ENCODE data around the gene MIS18BP1. TPM values are rescaled to one million over a fixed set of nuclear protein-coding genes. Genes with fewer than 3 reads are reported as not detected.

Gene MIS18BP1
- total and polyA plus RNA-seq, 2 of the 4 experiments (the other 2 are of a cell fraction) = 10.6 to 18.6 TPM

DNA sequence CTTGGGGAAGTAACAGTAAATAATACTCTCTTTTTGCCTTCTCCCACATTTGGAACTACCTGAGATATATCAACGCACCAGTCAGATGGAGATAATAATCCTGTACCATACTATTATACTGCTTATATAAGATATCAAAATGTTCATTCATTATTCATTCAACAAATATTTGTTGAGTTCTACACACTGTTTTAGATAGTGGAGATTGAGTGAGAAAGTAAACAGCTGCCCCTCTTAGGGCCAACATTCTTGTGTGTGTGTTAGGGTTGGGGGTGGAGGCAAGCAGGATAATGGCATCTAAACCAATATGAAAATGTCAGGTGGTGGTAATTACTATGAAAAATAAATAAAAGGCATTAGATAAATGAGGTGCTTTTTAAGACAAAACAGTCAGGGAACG is 14.0 kb downstream of the MIS18BP1 start:
- Histone ChIP-seq H3K4me2 (ENCODE audit: low read depth, low read length) (no peak overlapping the region), H3K79me1 (ENCODE audit: low read depth in 1 of 2, low read length in 2 of 2) (peaks cover 24% of the 10 kb centered on the region in 2 experiments; a peak in 3 of 4 replicates)
- no peak for ATAC-seq (ENCODE audit: low read depth)

More for the DNA sequence above, 14.0 kb downstream of the MIS18BP1 start:
- no peak overlapping the region for H3K9ac ChIP-seq (ENCODE audit: low read depth, low read length)
- TF ChIP-seq, protein P1, sequence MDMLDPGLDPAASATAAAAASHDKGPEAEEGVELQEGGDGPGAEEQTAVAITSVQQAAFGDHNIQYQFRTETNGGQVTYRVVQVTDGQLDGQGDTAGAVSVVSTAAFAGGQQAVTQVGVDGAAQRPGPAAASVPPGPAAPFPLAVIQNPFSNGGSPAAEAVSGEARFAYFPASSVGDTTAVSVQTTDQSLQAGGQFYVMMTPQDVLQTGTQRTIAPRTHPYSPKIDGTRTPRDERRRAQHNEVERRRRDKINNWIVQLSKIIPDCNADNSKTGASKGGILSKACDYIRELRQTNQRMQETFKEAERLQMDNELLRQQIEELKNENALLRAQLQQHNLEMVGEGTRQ (IDR thresholded peaks at IDR 0.05; ENCODE audit: low read depth, low read length) = no peak
- no peak for TF ChIP-seq CTCF (conservative IDR thresholded peaks at IDR 0.05; ENCODE audit: low read depth, low read length)
- TF ChIP-seq CHD1 (IDR thresholded peaks at IDR 0.05; ENCODE audit: low read depth, low read length) = no peak
- TF ChIP-seq MXI1 (IDR thresholded peaks at IDR 0.05; ENCODE audit: borderline replicate concordance, low read depth, low read length) = no peak
- TF ChIP-seq CEBPB (IDR thresholded peaks at IDR 0.05; ENCODE audit: low read depth, low read length) = no peak
- no peak for TF ChIP-seq MAFK (IDR thresholded peaks at IDR 0.05; ENCODE audit: low read depth, low read length)
- no peak for TF ChIP-seq NFE2L2 (IDR thresholded peaks at IDR 0.05; ENCODE audit: low read depth, low read length)
- no peak for TF ChIP-seq POLR2A (IDR thresholded peaks at IDR 0.05; ENCODE audit: low read depth, low read length)
- TF ChIP-seq FOS (IDR thresholded peaks at IDR 0.05; ENCODE audit: low read depth, low read length) = no peak
- no peak for TF ChIP-seq MAZ (IDR thresholded peaks at IDR 0.05; ENCODE audit: borderline replicate concordance, low read depth, low read length)
- TF ChIP-seq, protein P2, sequence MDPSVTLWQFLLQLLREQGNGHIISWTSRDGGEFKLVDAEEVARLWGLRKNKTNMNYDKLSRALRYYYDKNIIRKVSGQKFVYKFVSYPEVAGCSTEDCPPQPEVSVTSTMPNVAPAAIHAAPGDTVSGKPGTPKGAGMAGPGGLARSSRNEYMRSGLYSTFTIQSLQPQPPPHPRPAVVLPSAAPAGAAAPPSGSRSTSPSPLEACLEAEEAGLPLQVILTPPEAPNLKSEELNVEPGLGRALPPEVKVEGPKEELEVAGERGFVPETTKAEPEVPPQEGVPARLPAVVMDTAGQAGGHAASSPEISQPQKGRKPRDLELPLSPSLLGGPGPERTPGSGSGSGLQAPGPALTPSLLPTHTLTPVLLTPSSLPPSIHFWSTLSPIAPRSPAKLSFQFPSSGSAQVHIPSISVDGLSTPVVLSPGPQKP (IDR thresholded peaks at IDR 0.05; ENCODE audit: borderline replicate concordance, low read depth, low read length) = no peak
- no peak for TF ChIP-seq SMC3 (IDR thresholded peaks at IDR 0.05; ENCODE audit: low read depth, low read length)
- no peak for TF ChIP-seq RCOR1 (IDR thresholded peaks at IDR 0.05; ENCODE audit: insufficient replicate concordance, low read length)
- TF ChIP-seq RFX5 (IDR thresholded peaks at IDR 0.05; ENCODE audit: low read depth, low read length) = no peak
- TF ChIP-seq RAD21 (IDR thresholded peaks at IDR 0.05; ENCODE audit: low read length) = no peak
- no peak for TF ChIP-seq BHLHE40 (IDR thresholded peaks at IDR 0.05; ENCODE audit: low read depth, low read length)
- H3K9me3 ChIP-seq (ENCODE audit: control insufficient read depth, insufficient read depth, low read length) = no peaks in the 10 kb centered on the region
- no peak overlapping the region for H2BK120ac ChIP-seq (ENCODE audit: low read depth, low read length)
- CTCF ChIA-PET = interaction anchor here (1.1 kb wide), 1 partner anchor 9 kb away, joined by 8 read pairs; no protein-coding TSS in a partner anchor
- in situ Hi-C loops (cut with MboI; ENCODE audit: low sequenced_read_pairs) = no loop called here
- H3K23ac ChIP-seq (ENCODE audit: low read depth, low read length) = no peak overlapping the region
- no peak overlapping the region for H3K4ac ChIP-seq (ENCODE audit: low read depth, low read length)
- H2BK15ac ChIP-seq (ENCODE audit: low read depth, low read length) = no peak overlapping the region
- H3K56ac ChIP-seq (ENCODE audit: extremely low read depth, insufficient read depth, low read length) = no peak overlapping the region
- H3K4me3 ChIP-seq (ENCODE audit: insufficient read depth, low read depth, low read length) = no peak overlapping the region
- POLR2A ChIA-PET (ENCODE audit: unreplicated experiment) = no interaction called here
- H4K8ac ChIP-seq (ENCODE audit: low read depth in 2 of 2, low read length in 2 of 2) = no peak overlapping the region
- H3K9me1 ChIP-seq (ENCODE audit: insufficient read depth, low read length) = no peaks in the 10 kb centered on the region; the same call in 1 of the 2 replicates
- no TSS peak for BruUV-seq (replicated peaks)
- no peak overlapping the region for H2AFZ ChIP-seq (replicated peaks; ENCODE audit: low read length, poor library complexity)
- peaks cover 4% of the 10 kb centered on the region; the same call in 1 of the 2 replicates for H3K36me3 ChIP-seq (ENCODE audit: control insufficient read depth, insufficient read depth, low read length)
- no peak for DNase-seq
- no peaks in the 10 kb centered on the region for H3K4me1 ChIP-seq (ENCODE audit: control insufficient read depth, insufficient read depth, low read length)
- H3K27ac ChIP-seq (ENCODE audit: insufficient read depth, low read length) = no peak overlapping the region
- no peak overlapping the region for H2BK20ac ChIP-seq (ENCODE audit: low read depth, low read length)
- H2BK5ac ChIP-seq (ENCODE audit: low read depth, low read length, poor library complexity, severe bottlenecking) = no peak overlapping the region
- 20% methylated on average over 1 of the region's 2 CpGs; no CpG with 5 or more reads in 1 of the 2 experiments for WGBS, 2 experiments (ENCODE audit: extremely low coverage in 2 of 2, insufficient read length in 1 of 2)
- intact Hi-C loops (cut with micrococcal nuclease) = no loop called here
- dilution Hi-C loops (cut with HindIII; ENCODE audit: low sequenced_read_pairs, unreplicated experiment) = no loop called here
- no peak overlapping the region for H4K5ac ChIP-seq (ENCODE audit: low read depth, low read length)
- H4K20me1 ChIP-seq (ENCODE audit: insufficient read depth, low read length) = no peaks in the 10 kb centered on the region
- no peak overlapping the region for H4K91ac ChIP-seq (ENCODE audit: insufficient read depth, low read depth, low read length)
- no peak overlapping the region for H2AK9ac ChIP-seq (replicated peaks; ENCODE audit: low read depth, low read length, poor library complexity)
- no peak overlapping the region for H3K18ac ChIP-seq (ENCODE audit: low read depth, low read length)
- no peaks in the 10 kb centered on the region for H3K27me3 ChIP-seq (ENCODE audit: control insufficient read depth, insufficient read depth, low read length)
- H3K14ac ChIP-seq (replicated peaks; ENCODE audit: low read depth, low read length) = no peak overlapping the region
- no peak overlapping the region for H2AK5ac ChIP-seq (ENCODE audit: low read depth, low read length)
